Epithelial cell of proximal tubule (primary cell): ENCODE results near the gene CILP2. TPM values are rescaled to one million over a fixed set of nuclear protein-coding genes. Genes with fewer than 3 reads are reported as not detected.

Experiments used
- DNase-seq: peaks from one replicate; pipeline ENCODE4 v3.0.0-alpha.2; 2011; ENCODE audit warnings: low read depth
- H3K4me3 ChIP-seq: 2 replicates; pipeline ENCODE4 v1.5.1; 2011; ENCODE audit warnings: low read depth, mild to moderate bottlenecking, low read length
- CTCF ChIP-seq: conservative IDR thresholded peaks from 2 replicates; pipeline ENCODE4 v1.5.1; 2012; ENCODE audit warnings: low read depth, mild to moderate bottlenecking, low read length
- total RNA-seq: library from RNA; depleted of rRNA; stranded (reverse); fragments of >200 nt; gene quantifications from 2 replicates; pipeline ENCODE4 v1.2.3, GENCODE V29; 2015

Gene CILP2
- total RNA-seq, 1 donor from 2014 or later = 0.06 TPM

GRCh38 chr19:19530889-19531288, 7.2 kb upstream of the CILP2 start:
- no peak for TF ChIP-seq CTCF
- DNase-seq = no peak
- H3K4me3 ChIP-seq = no peak overlapping the region

- TF ChIP-seq CTCF = peak; percentile 91
- H3K4me3 ChIP-seq = no peak overlapping the region
- no peak for DNase-seq
These were observed 5.9 kb upstream of the CILP2 start for GRCh38 chr19:19531951-19532805.

DNA sequence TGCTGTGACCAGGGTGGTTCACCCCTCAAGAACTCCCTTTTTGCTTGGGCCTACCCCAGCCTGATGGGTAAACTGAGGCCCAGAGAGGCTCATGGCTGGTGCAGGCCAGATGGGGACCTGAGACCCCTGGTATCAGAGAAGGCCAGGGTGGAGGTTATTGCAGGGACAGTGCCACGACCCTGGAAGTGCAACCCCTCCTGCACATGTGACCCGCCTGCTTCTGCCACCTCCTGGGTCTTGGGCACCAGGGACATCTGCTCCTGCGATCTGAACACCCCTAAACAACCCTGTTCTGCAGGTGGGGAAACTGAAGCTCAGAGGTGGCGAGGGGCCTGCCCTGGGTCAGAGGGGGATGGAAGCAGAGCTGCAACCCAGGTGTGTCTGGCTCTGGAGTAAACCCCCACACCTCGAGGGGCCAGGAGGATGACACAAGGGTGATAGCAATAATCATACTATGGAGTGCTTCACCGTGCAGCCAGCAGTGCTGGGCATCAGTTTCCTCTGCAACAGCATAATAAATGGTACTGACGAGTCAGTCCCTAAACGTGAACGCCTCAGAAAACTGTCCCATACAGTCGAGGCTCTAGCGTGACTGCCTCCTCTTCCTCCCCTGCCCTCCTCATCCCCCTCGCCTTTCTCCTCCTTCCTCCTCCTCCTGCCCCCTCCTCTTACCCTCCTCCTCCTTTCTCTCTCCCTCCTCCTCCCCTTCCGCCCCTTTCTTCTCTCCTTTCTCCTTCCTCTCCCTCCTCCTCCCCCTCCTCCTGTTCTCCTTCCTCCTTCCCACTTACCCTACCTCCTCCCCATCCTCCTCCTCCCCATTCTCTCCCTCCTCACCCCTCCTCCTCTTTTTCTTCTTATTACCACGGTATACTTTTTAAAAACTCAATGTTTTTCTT, 5.0 kb upstream of the CILP2 start:
- DNase-seq = no peak
- TF ChIP-seq CTCF = no peak
- no peak overlapping the region for H3K4me3 ChIP-seq

DNA sequence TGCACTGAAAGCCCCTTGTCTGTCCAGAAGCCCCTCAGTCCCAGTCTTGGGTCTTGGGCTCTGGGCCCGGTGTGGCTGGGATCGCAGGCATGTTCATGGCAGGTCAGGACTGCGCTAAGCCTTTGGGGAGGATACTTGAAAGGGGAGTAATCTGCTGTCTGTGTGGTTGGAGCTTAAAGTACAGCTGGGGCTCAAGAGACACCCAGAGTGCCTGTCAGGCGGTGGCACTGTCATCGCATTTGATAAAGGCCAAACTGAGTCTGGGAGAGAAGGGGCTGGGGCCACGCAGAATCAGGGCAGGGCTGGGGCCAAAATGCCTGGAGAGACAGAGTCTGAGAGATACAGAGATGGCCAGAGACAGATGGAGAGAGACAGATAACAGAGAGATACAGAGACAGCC, 4.2 kb upstream of the CILP2 start:
- no peak for DNase-seq
- TF ChIP-seq CTCF = no peak
- H3K4me3 ChIP-seq = no peak overlapping the region

GRCh38 chr19:19534556-19535265, 3.4 kb upstream of the CILP2 start:
- no peak overlapping the region for H3K4me3 ChIP-seq
- no peak for TF ChIP-seq CTCF
- DNase-seq = no peak

- DNase-seq = no peak
- no peak overlapping the region for H3K4me3 ChIP-seq
- no peak for TF ChIP-seq CTCF
These were observed 2.5 kb upstream of the CILP2 start for GRCh38 chr19:19535311-19536191.
